NB4 (cell line): ENCODE measurements around the gene GRHL1.
A peak's percentile ranks its signal among the peaks of the same experiment; 100 is the strongest.

Source experiments
- DNase-seq: peaks from one replicate; pipeline ENCODE4 v3.0.0; 2010; ENCODE audit warnings: low read depth
- H3K4me3 ChIP-seq: one replicate; pipeline ENCODE4 v1.5.1; 2011; ENCODE audit warnings: mild to moderate bottlenecking, low read depth, low read length, moderate library complexity
- MYC ChIP-seq: IDR thresholded peaks from 2 replicates; pipeline ENCODE4 v1.6.1; 2011; ENCODE audit warnings: low read depth, low read length
- POLR2A ChIP-seq: IDR thresholded peaks from 2 replicates; pipeline ENCODE4 v1.6.1; 2011; ENCODE audit warnings: mild to moderate bottlenecking; ENCODE audit not compliant: insufficient read length; ENCODE audit errors: extremely low read depth
- TF ChIP-seq, protein P1 (sequence below): IDR thresholded peaks from 2 replicates; pipeline ENCODE4 v1.6.1; 2011; ENCODE audit warnings: low read depth, low read length
- TF ChIP-seq, protein P2 (sequence below): IDR thresholded peaks from one replicate; pipeline ENCODE4 v1.5.1; 2012; ENCODE audit warnings: low read depth, low read length

The GRHL1 gene

DNA sequence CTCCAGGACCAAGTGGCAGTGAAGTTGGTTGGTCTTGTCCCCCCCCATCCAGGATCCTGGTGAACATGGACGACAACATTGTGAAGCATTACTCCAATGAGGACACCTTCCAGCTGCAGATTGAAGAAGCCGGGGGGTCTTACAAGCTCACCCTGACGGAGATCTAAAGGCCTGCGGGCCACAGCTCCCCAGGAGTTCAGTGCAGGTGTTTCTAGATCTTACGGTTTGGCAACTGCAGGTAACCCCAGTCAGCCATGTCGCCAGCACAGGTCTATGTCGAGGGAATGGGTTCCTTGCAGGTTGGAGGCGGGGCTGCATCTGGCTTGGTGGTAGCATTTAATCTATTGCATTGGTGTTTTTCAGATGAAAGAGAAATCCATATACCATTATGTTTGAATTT is 49.0 kb downstream of the GRHL1 start:
- TF ChIP-seq, protein P1, sequence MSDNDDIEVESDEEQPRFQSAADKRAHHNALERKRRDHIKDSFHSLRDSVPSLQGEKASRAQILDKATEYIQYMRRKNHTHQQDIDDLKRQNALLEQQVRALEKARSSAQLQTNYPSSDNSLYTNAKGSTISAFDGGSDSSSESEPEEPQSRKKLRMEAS, result no peak
- TF ChIP-seq POLR2A, result no peak
- no peak for TF ChIP-seq MYC
- TF ChIP-seq, protein P2, sequence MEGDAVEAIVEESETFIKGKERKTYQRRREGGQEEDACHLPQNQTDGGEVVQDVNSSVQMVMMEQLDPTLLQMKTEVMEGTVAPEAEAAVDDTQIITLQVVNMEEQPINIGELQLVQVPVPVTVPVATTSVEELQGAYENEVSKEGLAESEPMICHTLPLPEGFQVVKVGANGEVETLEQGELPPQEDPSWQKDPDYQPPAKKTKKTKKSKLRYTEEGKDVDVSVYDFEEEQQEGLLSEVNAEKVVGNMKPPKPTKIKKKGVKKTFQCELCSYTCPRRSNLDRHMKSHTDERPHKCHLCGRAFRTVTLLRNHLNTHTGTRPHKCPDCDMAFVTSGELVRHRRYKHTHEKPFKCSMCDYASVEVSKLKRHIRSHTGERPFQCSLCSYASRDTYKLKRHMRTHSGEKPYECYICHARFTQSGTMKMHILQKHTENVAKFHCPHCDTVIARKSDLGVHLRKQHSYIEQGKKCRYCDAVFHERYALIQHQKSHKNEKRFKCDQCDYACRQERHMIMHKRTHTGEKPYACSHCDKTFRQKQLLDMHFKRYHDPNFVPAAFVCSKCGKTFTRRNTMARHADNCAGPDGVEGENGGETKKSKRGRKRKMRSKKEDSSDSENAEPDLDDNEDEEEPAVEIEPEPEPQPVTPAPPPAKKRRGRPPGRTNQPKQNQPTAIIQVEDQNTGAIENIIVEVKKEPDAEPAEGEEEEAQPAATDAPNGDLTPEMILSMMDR, result no peak
- no peak for DNase-seq

DNA sequence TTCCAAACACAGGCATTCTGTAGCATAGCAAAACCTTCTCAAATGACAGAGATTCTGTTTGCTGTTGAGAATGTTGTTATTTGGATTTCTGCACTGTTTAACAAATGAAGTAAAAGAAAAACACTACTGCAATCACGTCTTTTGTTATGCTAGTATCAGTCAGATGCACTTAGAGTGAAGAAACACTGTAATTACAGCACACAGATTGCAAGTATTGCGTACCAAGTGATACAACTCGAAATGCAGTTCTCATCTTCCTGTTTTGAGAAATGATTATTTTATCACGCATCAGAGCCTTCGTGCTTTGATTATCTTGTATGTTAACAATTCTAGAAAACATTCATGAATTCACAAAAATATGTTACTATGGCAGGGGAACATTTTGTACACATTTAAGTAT is 50.1 kb downstream of the GRHL1 start:
- no peak for TF ChIP-seq POLR2A
- TF ChIP-seq, protein P2, result no peak
- no peak for TF ChIP-seq MYC
- no peak overlapping the region for H3K4me3 ChIP-seq
- DNase-seq, result peak; percentile 20

More for the DNA sequence above, 49.0 kb downstream of the GRHL1 start:
- H3K4me3 ChIP-seq, result no peak overlapping the region

DNA sequence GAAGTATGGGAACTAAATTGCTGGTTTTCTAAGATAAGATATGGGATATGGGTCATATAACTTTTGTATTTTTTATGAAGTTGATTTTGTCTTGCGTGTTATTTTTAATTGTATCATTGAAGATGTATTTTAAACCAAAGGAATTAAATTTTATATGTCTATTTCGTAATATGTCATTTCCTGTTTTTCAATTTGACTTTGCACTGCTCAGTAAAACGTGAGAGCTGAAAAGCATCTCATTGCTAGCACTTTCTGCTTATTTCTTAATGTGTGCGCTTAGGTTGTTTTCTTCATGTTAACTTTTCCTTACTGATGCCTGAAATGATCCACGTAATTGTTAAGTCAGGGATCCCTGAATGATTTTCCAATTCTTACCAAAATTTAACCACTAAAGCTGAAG is 50.6 kb downstream of the GRHL1 start:
- no peak for DNase-seq
- no peak overlapping the region for H3K4me3 ChIP-seq
- TF ChIP-seq MYC, result no peak
- no peak for TF ChIP-seq POLR2A
- TF ChIP-seq, protein P1, result no peak
- TF ChIP-seq, protein P2, result no peak

DNA sequence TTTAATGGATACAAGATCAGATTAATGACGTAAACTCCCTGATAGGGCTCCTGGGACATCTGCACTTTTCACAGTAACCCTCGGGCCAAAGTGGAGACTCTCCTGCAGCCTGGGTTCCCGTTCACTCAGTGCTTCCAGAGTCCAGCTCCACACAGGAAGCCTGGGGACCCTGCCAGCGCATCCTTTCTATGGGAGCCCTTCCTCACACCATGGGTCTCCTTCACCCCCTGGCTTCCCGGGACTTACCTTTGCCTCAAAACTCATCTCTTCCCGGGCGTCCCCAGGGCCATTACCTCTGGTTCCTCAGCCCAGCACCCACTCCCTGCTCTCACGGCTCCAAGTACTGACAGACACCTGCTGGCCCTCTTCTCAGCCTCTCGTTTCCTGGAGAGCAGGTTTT is 51.2 kb downstream of the GRHL1 start:
- no peak for TF ChIP-seq MYC
- H3K4me3 ChIP-seq, result no peak overlapping the region
- no peak for DNase-seq

DNA sequence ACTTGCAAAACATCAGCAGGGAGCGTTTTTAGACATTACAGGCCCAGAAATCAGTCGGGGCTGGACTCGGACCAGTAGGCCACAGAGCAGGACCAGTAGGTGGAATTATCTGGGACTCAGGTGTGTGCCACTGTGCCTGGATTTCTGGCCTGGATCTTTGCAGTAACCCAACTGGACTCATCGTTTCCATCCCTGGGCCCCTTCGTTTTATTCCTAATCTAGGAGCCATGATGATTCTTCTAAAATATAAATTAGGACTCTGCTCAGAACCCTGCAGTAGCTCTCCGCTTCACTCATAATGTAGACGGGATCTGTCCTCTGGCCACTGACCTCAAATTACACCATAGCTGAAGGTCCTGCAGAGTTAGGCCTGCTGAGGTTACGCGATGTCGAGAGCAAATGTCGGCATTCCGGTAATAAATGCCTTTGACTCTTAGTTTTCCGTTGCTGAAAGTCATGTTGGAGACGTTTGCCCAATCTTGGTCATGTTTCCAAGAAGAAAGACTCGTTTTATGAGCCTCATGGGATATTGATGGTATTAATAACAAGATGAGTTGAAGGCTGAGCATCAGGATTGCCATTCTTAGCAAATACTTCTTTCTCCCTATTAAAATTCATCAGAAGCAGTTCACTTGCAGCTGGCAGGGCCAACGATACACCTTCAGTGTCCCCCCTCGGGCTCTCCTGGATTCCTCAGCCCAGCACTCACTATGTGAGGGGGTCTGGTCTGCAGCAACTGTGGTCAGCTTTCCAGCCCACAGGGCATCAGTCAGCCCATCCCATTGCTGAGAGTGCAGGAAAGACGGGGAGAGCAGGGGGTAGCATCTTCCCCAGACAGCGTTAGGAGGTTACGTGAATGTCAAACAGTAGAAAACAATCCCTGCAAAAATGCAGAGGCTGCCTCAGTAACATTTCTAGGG is 52.0 kb downstream of the GRHL1 start:
- H3K4me3 ChIP-seq, result no peak overlapping the region
- TF ChIP-seq POLR2A (no peak), MYC (no peak)
- TF ChIP-seq, protein P2, result no peak
- TF ChIP-seq, protein P1, result no peak
- no peak for DNase-seq

DNA sequence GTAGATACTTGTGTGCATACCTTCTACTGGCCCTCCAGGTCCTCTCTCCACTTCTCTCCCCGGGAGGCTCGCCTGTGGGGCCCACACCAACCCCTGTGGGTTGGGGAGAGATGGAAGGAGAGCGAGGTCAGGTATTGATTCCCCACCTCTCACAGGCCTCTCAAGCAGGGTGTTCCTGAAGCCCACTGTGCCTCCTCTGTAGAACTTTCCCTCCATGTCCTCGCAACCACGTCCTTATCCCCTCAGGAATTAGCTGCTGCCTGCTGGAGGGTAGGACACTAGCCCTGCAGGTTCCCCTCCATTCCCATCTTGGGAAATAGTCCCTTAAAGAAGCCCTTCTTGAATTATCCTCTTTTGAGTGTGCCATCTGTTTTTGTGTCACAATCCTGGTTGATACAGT is 52.9 kb downstream of the GRHL1 start:
- no peak for DNase-seq
- TF ChIP-seq, protein P2, result no peak
- TF ChIP-seq, protein P1, result no peak
- TF ChIP-seq POLR2A, result no peak
- no peak for TF ChIP-seq MYC
- no peak overlapping the region for H3K4me3 ChIP-seq
